ENCODE results near the gene RWDD4.

RWDD4 gene

DNA sequence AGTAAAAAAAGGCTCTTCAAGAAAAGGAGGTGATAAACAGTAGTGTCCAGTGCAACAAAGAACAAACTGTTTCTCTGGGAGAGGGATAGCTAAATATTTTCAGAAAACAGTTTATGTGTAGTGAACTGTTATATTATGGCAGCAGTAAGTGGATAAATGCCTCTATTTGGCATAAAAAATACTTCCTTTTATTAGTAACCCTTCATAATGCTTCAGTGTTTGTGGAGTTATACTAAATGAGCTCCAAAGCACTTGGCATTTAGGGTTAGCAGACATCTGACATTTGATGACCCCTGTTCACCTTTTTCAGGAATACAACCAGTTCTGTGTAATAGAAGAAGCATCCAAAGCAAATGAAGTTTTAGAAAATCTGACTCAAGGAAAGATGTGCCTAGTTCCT, 32.0 kb upstream of the RWDD4 start:
- Histone ChIP-seq H3K4me1 (no peaks in the 10 kb centered on the region), H3K36me3 (peaks cover 78 to 91% (median 80%) of the 10 kb centered on the region in 3 donors), H3K9me3 (no peaks in the 10 kb centered on the region), H3K27me3 (no peaks in the 10 kb centered on the region), H3K4me3 (no peak overlapping the region), H3K27ac (no peak overlapping the region)
- TF ChIP-seq, protein P1, sequence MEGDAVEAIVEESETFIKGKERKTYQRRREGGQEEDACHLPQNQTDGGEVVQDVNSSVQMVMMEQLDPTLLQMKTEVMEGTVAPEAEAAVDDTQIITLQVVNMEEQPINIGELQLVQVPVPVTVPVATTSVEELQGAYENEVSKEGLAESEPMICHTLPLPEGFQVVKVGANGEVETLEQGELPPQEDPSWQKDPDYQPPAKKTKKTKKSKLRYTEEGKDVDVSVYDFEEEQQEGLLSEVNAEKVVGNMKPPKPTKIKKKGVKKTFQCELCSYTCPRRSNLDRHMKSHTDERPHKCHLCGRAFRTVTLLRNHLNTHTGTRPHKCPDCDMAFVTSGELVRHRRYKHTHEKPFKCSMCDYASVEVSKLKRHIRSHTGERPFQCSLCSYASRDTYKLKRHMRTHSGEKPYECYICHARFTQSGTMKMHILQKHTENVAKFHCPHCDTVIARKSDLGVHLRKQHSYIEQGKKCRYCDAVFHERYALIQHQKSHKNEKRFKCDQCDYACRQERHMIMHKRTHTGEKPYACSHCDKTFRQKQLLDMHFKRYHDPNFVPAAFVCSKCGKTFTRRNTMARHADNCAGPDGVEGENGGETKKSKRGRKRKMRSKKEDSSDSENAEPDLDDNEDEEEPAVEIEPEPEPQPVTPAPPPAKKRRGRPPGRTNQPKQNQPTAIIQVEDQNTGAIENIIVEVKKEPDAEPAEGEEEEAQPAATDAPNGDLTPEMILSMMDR (IDR thresholded peaks at IDR 0.05): no peak
- DNase-seq: no peak
- intact Hi-C loops (cut with DNase I; ENCODE audit: low total_unique reads): no loop called here

DNA sequence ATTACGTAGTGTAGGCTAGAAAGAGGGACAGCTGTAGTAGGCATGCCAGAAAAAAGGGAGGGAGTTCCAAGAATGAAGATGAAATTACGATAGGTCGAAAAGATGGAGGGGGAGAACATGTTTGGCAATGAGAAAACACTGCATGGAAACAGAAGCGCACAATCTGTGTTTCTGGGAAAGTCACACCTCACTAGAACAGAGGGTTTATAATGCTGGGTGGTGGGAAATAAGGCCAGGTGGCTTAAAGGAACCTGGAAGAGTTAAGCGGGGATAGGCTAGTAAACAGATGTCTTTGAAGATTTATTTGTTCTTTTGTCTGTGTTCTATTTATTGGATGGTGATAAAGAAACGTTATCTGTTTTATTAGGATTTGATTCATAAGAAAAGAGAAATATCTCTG, 29.2 kb upstream of the RWDD4 start:
- Histone ChIP-seq H3K4me1 (no peaks in the 10 kb centered on the region), H3K9me3 (no peaks in the 10 kb centered on the region), H3K27me3 (no peaks in the 10 kb centered on the region), H3K36me3 (peaks cover 79 to 89% (median 81%) of the 10 kb centered on the region in 3 donors), H3K4me3 (no peak overlapping the region), H3K27ac (no peak overlapping the region)
- no peak for DNase-seq
- intact Hi-C loops (cut with DNase I; ENCODE audit: low total_unique reads): no loop called here
- TF ChIP-seq, protein P1 (IDR thresholded peaks at IDR 0.05): no peak

DNA sequence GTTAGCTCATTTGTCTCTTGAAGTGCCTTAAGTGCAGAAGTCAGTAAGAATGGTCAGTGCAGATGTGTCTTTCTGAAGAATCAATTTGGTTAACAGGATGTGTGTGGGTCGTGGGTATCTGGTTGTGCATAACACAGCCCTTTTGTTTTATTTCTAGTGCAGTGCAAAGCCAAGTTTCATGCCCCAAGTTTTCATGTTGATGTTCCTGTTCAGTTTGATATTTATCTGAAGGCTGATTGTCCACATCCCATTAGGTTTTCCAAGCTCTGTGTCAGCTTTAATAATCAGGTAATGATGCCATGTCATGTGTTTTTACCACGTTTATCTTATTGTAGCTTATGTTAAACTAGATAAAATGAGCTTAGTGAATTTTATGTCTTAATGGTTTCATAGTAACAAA, 27.5 kb upstream of the RWDD4 start:
- no peak for DNase-seq
- no peak overlapping the region for H3K27ac ChIP-seq
- H3K36me3 ChIP-seq: peaks cover 67 to 83% (median 72%) of the 10 kb centered on the region in 3 donors
- no peaks in the 10 kb centered on the region for H3K4me1 ChIP-seq
- no peaks in the 10 kb centered on the region for H3K27me3 ChIP-seq
- H3K9me3 ChIP-seq: no peaks in the 10 kb centered on the region
- TF ChIP-seq, protein P1 (IDR thresholded peaks at IDR 0.05): no peak
- H3K4me3 ChIP-seq: no peak overlapping the region
- intact Hi-C loops (cut with DNase I; ENCODE audit: low total_unique reads): no loop called here

DNA sequence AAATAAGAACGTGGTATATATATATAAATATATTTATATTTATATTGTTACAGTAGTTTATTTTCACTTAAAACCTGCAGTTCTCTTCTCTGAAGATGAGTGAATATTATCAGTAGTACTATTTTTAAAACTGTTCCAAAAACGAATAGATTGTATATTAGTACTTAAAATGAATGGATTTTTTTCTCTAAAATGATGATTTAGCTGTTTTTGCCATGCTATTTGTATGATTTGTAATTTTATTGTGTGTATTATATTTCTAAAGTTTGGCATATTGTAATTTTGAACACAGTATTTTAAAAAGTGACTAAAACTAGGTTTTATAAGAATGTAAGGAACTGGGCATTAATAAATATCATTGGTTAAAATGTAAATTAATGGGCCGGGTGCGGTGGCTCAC, 22.1 kb upstream of the RWDD4 start:
- intact Hi-C loops (cut with DNase I; ENCODE audit: low total_unique reads): no loop called here
- Histone ChIP-seq H3K27ac (no peak overlapping the region), H3K4me3 (no peak overlapping the region), H3K9me3 (no peaks in the 10 kb centered on the region), H3K4me1 (no peaks in the 10 kb centered on the region), H3K27me3 (no peaks in the 10 kb centered on the region), H3K36me3 (peaks cover 64 to 84% (median 80%) of the 10 kb centered on the region in 3 donors)
- DNase-seq: no peak
- TF ChIP-seq, protein P1 (IDR thresholded peaks at IDR 0.05): no peak

DNA sequence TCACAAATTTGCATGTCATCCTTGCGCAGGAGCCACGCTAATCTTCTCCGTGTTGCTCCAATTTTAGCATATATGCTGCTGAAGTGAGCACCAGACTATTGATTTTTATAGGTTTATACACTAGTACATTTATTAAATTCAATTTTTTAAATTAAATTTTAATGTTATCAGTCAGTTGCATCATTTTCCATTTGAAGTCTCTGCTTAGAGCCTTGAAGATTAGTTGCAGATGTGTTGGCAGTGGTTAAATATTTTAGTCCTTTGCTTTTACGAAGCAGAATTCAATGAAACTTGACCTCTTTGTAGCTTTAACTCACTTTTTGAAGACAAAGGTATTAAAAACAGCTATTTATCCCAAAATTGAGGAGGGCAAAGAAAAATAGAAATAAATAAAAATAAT, 16.6 kb upstream of the RWDD4 start:
- DNase-seq: no peak
- H3K4me1 ChIP-seq: no peaks in the 10 kb centered on the region
- H3K36me3 ChIP-seq: peaks cover 47 to 76% (median 59%) of the 10 kb centered on the region in 3 donors
- no peak overlapping the region for H3K4me3 ChIP-seq
- TF ChIP-seq, protein P1 (IDR thresholded peaks at IDR 0.05): no peak
- H3K27me3 ChIP-seq: no peaks in the 10 kb centered on the region
- intact Hi-C loops (cut with DNase I; ENCODE audit: low total_unique reads): no loop called here
- no peaks in the 10 kb centered on the region for H3K9me3 ChIP-seq
- no peak overlapping the region for H3K27ac ChIP-seq

DNA sequence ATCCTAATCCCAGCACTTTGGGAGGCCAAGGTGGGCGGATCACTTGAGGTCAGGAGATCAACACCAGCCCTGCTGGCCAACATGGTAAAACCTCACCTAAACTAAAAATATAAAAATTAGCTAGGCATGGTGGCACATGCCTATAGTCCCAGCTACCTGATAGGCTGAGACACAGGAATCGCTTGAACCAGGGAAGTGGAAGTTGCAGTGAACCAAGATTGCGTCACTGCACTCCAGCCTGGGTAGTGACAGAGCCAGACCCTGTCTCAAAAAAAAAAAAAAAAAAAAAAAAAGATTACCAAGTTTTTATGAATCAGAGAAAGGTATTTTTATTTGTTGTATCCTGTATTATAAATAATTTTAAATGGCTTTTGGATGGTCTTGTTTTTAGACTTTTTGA, 15.2 kb upstream of the RWDD4 start:
- H3K27me3 ChIP-seq: no peaks in the 10 kb centered on the region
- peaks cover 51 to 76% (median 62%) of the 10 kb centered on the region in 3 donors for H3K36me3 ChIP-seq
- H3K27ac ChIP-seq: no peak overlapping the region
- intact Hi-C loops (cut with DNase I; ENCODE audit: low total_unique reads): no loop called here
- DNase-seq: no peak
- no peak overlapping the region for H3K4me3 ChIP-seq
- no peaks in the 10 kb centered on the region for H3K9me3 ChIP-seq
- TF ChIP-seq, protein P1 (IDR thresholded peaks at IDR 0.05): no peak
- H3K4me1 ChIP-seq: no peaks in the 10 kb centered on the region

All from tibial artery (tissue), 4 donors.